T-helper 2 cell treated with Interferon-gamma antibody and Interleukin-4, amounts not matched to agents 100 ng/mL and 5 ng/mL, for 36 hours (primary cell): ENCODE data around the gene TRMT10A. TPM values are rescaled to one million over a fixed set of nuclear protein-coding genes. Genes with fewer than 3 reads are reported as not detected.
"Not testable (repeated sequence)": the region's sequence is repeated elsewhere in the genome, so short reads cannot be mapped to it uniquely, and the experiment has no call there.

Experiments used
- intact Hi-C: fragments of 100-400 bp; cut with micrococcal nuclease; formaldehyde crosslinking; loops from one replicate; pipeline ENCODE4 v1.15.1; 2023
- total RNA-seq: library from RNA; stranded (reverse); gene quantifications from 2 replicates; pipeline ENCODE4 v1.2.3, GENCODE V29; 2022

The TRMT10A gene
- total RNA-seq, 1 donor from 2014 or later: 8.5 TPM

GRCh38 chr4:99564921-99565320 is 1.1 kb upstream of the TRMT10A start:
- intact Hi-C loops: loop anchor here (1.0 to 10.0 kb wide), 7 partner anchors 497 to 1457 kb away; partner anchors contain the start of genes RAP1GDS1 and STPG2

GRCh38 chr4:99552872-99553271 is 11.0 kb downstream of the TRMT10A start:
- intact Hi-C loops: no loop called here

GRCh38 chr4:99540277-99540939 is 23.4 kb downstream of the TRMT10A start:
- intact Hi-C loops: no loop called here

GRCh38 chr4:99537674-99538073 is 26.2 kb downstream of the TRMT10A start:
- intact Hi-C loops: no loop called here

- intact Hi-C loops: no loop called here
Observed at GRCh38 chr4:99536848-99537247, 27.0 kb downstream of the TRMT10A start.

- intact Hi-C loops: no loop called here
Observed at GRCh38 chr4:99536271-99536670, 27.6 kb downstream of the TRMT10A start.

- intact Hi-C loops: not testable (repeated sequence)
Observed at GRCh38 chr4:99534699-99535098, 29.1 kb downstream of the TRMT10A start.

- intact Hi-C loops: no loop called here
Observed at GRCh38 chr4:99529956-99530355, 33.9 kb downstream of the TRMT10A start.

- intact Hi-C loops: no loop called here
Observed at GRCh38 chr4:99529228-99529627, 34.6 kb downstream of the TRMT10A start.

- intact Hi-C loops: no loop called here
Observed at GRCh38 chr4:99518601-99519295, 45.1 kb downstream of the TRMT10A start.

- intact Hi-C loops: no loop called here
Observed at GRCh38 chr4:99510721-99511120, 53.1 kb downstream of the TRMT10A start, which contains the start of gene C4orf17. C4orf17 (plus strand) TSS chr4:99511021; CDS start chr4:99513082, 2,061 bp downstream.

GRCh38 chr4:99507762-99508161 is 56.1 kb downstream of the TRMT10A start:
- intact Hi-C loops: loop anchor here (1.0 to 5.0 kb wide), 4 partner anchors 56 to 1060 kb away; partner anchors contain the start of gene DAPP1

- intact Hi-C loops: loop anchor here (1.0 to 5.0 kb wide), 3 partner anchors 310 to 1060 kb away; partner anchors contain the start of gene DAPP1
Observed at GRCh38 chr4:99507349-99507748, 56.5 kb downstream of the TRMT10A start.

- intact Hi-C loops: loop anchor here (1.0 to 5.0 kb wide), 3 partner anchors 311 to 1059 kb away; partner anchors contain the start of gene DAPP1
Observed at GRCh38 chr4:99506781-99507180, 57.1 kb downstream of the TRMT10A start.

GRCh38 chr4:99504804-99505502 is 58.9 kb downstream of the TRMT10A start:
- intact Hi-C loops: loop anchor here (5.0 kb wide), 2 partner anchors 312 to 1058 kb away; partner anchors contain the start of gene DAPP1

Other genes starting within 250 kb of the TRMT10A start
- gene ADH1B, start 242.6 kb downstream of the TRMT10A start, total RNA-seq: not detected in 2 replicates
- gene ADH1C, start 211.3 kb downstream of the TRMT10A start, total RNA-seq: not detected in 2 replicates
- not detected in 2 replicates for gene ADH7, start 128.7 kb downstream of the TRMT10A start, total RNA-seq
- gene C4orf17, start 53.0 kb downstream of the TRMT10A start, total RNA-seq: not detected in 2 replicates
- 0.66 TPM in 1 of 2 replicates, not detected in the other for gene MTTP, start 10.8 kb upstream of the TRMT10A start, total RNA-seq
- not detected in 2 replicates for gene C4orf54, start 93.8 kb upstream of the TRMT10A start, total RNA-seq